GM10847 (cell line): ENCODE results near the gene BBOF1.

Experiments
- POLR2A ChIP-seq: IDR thresholded peaks from 2 replicates; pipeline ENCODE4 v1.6.1; 2011; ENCODE audit not compliant: insufficient read length; ENCODE audit errors: extremely low read depth

BBOF1 gene

GRCh38 chr14:74015963-74016362 lies 3.2 kb upstream of the BBOF1 start:
- TF ChIP-seq POLR2A, result no peak

GRCh38 chr14:74018174-74018585 lies 969 bp upstream of the BBOF1 start:
- TF ChIP-seq POLR2A, result no peak

GRCh38 chr14:74019408-74020137 lies 424 bp downstream of the BBOF1 start:
- TF ChIP-seq POLR2A, result no peak

DNA sequence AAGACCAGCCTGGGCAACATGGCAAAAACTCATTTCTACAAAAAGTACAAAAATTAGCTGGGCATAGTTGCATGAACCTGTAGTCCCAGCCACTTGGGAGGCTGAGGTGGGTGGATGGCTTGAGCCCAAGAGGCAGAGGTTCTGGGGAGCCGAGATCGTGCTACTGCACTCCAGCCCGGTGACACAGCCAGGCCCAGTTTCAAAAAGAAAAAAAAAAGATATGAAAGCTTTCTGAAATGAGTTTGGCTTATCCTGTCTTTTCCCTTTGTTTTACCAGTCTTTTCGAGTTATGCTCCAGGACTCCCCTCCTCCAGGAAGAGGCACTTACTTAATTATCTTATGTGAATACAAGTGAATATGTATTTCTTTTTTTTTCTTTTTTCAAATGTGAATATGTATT lies 3.2 kb downstream of the BBOF1 start:
- no peak for TF ChIP-seq POLR2A

DNA sequence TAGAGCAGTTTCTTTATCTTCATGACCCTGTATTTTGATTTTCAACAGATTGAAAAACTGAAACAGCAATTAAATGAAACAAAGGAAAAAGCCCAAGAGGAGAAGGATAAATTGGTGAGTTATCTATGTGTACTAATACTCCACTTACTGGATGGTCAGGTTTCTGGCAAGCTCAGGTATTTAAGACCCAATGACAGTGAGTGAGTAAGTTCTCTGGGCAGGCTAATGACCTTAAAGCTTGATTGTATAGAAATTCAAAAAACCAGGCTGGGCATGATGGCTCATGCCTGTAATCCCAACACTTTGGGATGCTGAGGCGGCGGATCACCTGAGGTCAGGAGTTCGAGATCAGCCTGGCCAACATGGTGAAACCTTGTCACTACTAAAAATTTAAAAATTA lies 10.0 kb downstream of the BBOF1 start:
- no peak for TF ChIP-seq POLR2A

DNA sequence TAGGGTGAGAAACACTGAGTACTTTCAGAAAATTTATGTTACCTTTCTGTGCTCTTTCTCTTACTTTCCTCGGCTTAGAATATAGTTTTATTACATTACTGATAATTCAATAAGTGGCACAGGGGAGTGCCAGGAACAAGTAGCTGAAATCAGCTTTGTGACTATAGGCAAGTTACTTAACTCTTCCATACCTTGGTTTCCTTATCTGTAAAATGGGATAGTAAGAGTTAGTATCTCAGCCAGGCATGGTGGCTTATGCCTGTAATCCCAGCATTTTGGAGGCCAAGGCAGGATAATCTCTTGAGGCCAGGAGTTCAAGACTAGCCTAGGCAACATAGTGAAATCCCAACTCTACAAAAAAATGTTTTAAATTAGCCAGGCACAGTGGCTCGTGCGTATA lies 15.4 kb downstream of the BBOF1 start:
- TF ChIP-seq POLR2A, result no peak

GRCh38 chr14:74035556-74035955 lies 16.4 kb downstream of the BBOF1 start:
- no peak for TF ChIP-seq POLR2A

DNA sequence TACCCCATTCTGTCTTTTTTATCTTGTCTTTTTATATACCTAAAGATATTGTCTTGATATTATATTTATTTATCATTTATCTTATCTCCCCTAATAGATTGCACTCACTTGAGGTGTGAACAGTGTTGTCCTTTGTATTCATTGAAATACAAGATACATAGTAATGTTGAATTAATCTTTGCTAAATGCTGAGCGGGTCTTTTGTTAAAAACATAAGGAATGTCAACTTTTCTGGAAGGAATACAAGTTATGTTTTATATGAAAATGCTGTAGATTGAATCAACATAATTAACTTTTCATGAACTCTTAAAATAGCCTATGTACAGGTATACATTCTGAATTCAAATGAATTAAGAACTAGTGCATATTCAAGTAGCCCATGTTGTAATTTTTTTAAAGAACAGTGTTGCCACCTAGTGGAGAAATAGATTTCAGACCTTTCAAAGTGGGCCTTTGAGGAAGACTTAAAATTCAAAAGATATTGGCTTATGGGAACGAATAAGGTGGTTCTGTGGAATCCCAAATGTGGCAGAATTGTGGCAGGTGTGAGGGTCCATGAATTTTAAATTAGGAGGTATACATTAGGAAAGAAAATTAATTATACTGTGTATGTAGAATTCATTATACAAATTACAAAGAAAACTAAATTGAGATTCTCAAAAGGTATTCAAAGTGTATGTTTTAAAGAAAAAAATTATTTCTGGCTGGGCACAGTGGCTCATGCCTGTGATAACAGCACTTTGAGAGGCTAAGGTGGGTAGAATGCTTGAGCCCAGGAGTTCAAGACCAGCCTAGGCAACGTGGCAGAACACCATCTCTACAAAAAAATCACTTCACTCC lies 19.1 kb downstream of the BBOF1 start:
- no peak for TF ChIP-seq POLR2A

DNA sequence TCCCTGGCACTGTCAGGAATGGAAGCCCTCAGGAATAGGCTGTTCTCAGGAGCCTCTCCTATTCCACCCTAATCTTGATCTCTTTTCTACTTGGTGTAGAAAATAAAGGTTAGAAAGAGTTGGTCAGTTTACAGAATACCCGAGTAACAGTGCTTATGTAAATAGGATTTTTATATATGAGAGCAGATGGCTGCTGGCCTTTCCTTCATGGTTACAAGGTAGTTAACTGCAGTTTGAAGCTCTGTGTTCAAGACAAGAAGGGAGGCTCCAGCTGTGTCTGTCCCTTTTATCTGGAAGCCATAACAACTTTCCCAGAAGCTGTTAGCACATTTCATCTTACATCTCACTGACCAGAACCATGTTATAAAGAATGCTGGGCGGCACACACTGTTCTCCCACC lies 23.1 kb downstream of the BBOF1 start:
- TF ChIP-seq POLR2A, result no peak

DNA sequence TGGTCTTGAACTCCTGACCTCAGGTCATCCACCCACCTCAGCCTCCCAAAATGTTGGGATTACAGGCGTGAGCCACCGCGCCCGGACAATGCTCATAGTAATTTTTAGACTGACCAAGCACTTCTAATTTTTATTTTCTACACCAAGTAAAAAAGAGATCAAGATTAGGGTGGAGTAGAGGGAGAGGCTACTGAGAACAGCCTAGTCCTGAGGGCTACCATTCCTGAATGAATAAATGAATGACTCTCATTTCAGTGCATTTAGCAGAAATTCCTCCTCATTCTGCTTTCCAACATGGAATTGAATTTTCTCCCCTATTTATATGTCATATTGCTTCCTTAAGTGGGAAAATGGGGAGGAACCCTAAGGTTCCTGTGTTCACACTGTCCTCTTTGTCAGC lies 26.4 kb downstream of the BBOF1 start:
- no peak for TF ChIP-seq POLR2A

GRCh38 chr14:74048281-74048680 lies 29.1 kb downstream of the BBOF1 start:
- TF ChIP-seq POLR2A, result no peak

DNA sequence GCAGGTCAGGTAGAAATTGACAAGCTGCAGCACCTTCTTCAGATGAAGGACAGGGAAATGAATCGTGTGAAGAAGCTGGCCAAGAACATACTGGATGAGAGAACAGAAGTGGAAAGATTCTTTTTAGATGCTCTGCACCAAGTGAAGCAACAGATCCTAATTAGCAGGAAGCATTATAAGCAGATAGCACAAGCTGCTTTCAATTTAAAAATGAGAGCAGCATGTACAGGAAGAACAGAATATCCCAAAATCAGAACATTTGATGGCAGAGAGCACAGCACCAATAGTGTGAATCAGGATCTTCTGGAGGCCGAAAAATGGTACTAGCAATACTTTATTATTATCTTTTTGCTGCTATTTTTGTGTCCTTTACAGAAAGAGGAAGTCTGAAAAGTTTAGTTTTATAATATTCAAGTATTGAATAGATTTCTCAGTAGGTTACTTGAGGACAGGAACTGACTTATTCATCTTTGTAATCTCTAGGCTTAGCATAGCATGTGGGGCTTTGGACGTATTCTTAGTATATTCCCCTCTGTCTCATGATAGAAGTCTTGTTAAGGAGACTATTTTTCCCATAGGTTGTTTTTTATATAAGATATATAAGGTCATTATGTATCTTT lies 30.8 kb downstream of the BBOF1 start:
- no peak for TF ChIP-seq POLR2A

- TF ChIP-seq POLR2A, result no peak
These were observed 43.6 kb downstream of the BBOF1 start for GRCh38 chr14:74062809-74063150.

DNA sequence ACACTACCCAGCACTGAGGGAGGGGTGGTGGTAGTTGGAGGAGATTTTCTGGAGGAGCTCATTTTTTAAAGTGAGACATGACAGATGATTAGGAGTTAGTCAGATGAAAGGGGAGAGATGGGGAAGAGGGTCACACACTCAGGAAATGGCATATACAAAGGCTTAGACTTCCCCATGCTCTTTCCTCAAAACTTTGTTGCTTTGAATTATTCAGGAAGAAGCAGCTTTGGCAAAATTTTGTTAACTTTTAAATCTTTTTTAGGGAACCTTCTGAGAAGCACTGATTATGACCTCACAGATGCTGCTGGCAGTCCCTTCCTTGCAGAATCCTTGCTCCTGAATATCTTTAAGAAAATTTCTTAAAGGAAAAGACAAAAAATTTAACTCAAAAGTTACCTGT lies 45.3 kb downstream of the BBOF1 start:
- TF ChIP-seq POLR2A, result no peak

GRCh38 chr14:74064883-74065282 lies 45.7 kb downstream of the BBOF1 start:
- TF ChIP-seq POLR2A, result no peak
